SK-N-MC (cell line): Measurements from ENCODE around the gene KCNK7.

Experiments used
- EZH2 ChIP-seq: fragments of 200-600 bp; sonication (generic); IDR thresholded peaks from one replicate; pipeline ENCODE4 v1.6.1; 2017; ENCODE audit warnings: antibody characterized with exemption
- POLR2AphosphoS5 ChIP-seq: IDR thresholded peaks from 2 replicates; pipeline ENCODE4 v1.6.1; 2012; ENCODE audit warnings: mild to moderate bottlenecking, low read depth, low read length, borderline replicate concordance

- TF ChIP-seq EZH2: no peak
- no peak for TF ChIP-seq POLR2AphosphoS5
Observed at GRCh38 chr11:65609229-65609628, 13.6 kb upstream of the KCNK7 start.
